SK-N-MC (cell line): ENCODE measurements around the gene AACS.
"Not testable (repeated sequence)": the region's sequence is repeated elsewhere in the genome, so short reads cannot be mapped to it uniquely, and the experiment has no call there.

Experiments
- DNase-seq: peaks from one replicate; pipeline ENCODE4 v3.0.0-alpha.2; 2011; ENCODE audit warnings: low read depth, low spot score
- H3K27ac ChIP-seq: fragments of 200-600 bp; sonication (generic); 2 replicates; pipeline ENCODE4 v1.5.1; 2016; ENCODE audit warnings: mixed run types
- H3K36me3 ChIP-seq: fragments of 200-600 bp; sonication (generic); 2 replicates; pipeline ENCODE4 v1.6.1; 2017; ENCODE audit warnings: antibody characterized with exemption, low read length, mixed read lengths; ENCODE audit not compliant: insufficient read depth
- H3K4me3 ChIP-seq: fragments of 200-600 bp; sonication (generic); 2 replicates; pipeline ENCODE4 v1.5.1; 2016
- H3K9ac ChIP-seq: fragments of 200-600 bp; sonication (generic); 2 replicates; pipeline ENCODE4 v1.8.0; 2017; ENCODE audit warnings: mixed run types, mixed read lengths; ENCODE audit not compliant: insufficient read length
- H3K9me3 ChIP-seq: fragments of 200-600 bp; sonication (generic); 2 replicates; pipeline ENCODE4 v1.6.1; 2017; ENCODE audit warnings: low read depth, mild to moderate bottlenecking, antibody characterized with exemption, low read length, moderate library complexity, mixed read lengths
- EZH2 ChIP-seq: fragments of 200-600 bp; sonication (generic); IDR thresholded peaks from one replicate; pipeline ENCODE4 v1.6.1; 2017; ENCODE audit warnings: antibody characterized with exemption
- FOXP2 ChIP-seq: optimal IDR thresholded peaks from 2 replicates; pipeline ENCODE3; 2011; ENCODE audit warnings: mild to moderate bottlenecking, moderate library complexity; ENCODE audit not compliant: insufficient read depth; ENCODE audit errors: extremely low read length, control extremely low read depth
- POLR2AphosphoS5 ChIP-seq: IDR thresholded peaks from 2 replicates; pipeline ENCODE4 v1.6.1; 2012; ENCODE audit warnings: mild to moderate bottlenecking, low read depth, low read length, borderline replicate concordance

Gene AACS

DNA sequence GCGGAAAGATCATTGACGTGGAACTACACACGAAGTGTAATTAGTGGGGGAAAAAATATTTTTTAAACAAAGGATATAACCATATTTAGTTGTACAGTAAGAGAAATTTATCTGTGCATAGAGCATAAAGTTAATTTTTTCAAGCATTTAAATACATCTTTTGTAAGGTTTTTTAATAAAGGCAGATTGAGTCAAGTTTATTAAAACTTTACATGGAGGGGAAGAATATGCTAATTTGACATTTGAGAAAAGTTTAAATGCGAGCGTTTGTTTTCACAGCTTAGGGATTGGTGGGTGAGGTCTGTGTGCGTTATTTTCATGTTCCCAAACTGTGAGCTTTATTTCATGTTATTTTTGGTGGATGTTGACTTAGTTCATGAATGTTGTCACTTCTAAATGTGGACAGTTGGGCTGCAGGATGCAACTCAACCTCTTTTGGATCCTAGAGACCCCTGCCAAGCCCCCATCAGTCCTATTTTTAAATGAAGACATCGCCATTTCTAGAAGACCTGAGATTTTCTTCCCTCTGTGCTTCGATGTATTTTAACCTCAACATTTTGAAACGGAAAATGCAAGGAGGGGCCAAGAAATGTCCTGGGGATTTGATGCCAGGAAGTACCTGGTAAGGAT lies 39.5 kb upstream of the AACS start:
- peaks cover 17% of the 10 kb centered on the region for H3K36me3 ChIP-seq
- TF ChIP-seq POLR2AphosphoS5 (no peak), FOXP2 (no peak), EZH2 (no peak)
- H3K9me3 ChIP-seq = no peaks in the 10 kb centered on the region
- H3K9ac ChIP-seq = no peak overlapping the region
- H3K27ac ChIP-seq = no peak overlapping the region
- no peak for DNase-seq
- no peak overlapping the region for H3K4me3 ChIP-seq

DNA sequence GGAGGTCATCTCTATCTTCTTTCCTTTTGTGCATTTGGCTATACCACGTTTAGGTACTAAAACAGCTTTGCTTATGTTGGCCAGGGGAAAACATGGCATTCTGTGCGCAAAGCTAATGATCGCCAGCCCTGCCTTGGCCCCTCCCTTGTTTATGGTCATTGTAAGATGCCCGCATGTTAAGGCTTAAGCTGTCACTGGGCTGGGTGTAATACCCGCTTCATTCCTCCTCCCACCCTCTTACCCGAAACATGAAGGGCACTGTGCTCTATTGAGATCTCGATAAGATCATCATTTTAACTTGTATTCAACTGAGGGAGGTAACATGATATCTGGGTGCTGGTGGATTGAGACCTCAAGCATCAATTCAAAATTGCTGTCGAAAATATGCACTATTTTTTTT lies 37.1 kb upstream of the AACS start:
- no peak for DNase-seq
- Histone ChIP-seq H3K36me3 (peaks cover 8% of the 10 kb centered on the region), H3K9ac (no peak overlapping the region), H3K4me3 (no peak overlapping the region), H3K9me3 (no peaks in the 10 kb centered on the region), H3K27ac (no peak overlapping the region)
- TF ChIP-seq EZH2 (no peak), POLR2AphosphoS5 (no peak), FOXP2 (no peak)

DNA sequence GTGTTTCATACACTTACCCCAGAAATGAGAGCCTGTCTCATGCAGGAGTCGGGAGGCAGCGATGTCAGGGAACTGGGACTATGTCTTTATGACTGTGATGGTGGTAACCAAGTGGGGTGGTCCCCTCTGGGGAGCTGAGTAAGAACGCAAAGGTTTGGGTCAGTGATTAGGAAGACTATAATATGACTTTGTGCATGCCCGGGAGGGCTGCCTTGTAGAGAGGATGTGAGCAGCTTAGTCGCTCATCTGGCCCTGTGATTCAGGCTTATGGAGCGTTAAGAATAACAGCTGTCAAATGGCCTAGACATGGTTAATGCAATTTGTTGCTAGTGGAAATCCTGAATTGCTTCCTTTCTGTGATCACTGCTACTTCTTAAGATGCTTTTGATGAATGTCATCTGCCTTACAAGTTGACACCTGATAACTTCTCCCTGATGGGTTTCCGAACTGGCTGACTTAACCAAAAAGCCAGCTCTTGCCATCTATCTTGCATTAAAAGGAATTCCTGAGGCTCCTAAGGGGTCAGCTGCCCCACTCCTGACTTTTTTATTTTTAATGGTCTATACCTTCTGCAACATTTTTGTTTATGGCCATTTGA lies 35.4 kb upstream of the AACS start:
- H3K4me3 ChIP-seq = no peak overlapping the region
- H3K9me3 ChIP-seq = no peaks in the 10 kb centered on the region
- H3K9ac ChIP-seq = no peak overlapping the region
- H3K36me3 ChIP-seq = 0 out of 2 replicates have a peak, but pooled peaks cover 4% of the 10 kb centered on the region
- H3K27ac ChIP-seq = no peak overlapping the region
- DNase-seq = no peak
- TF ChIP-seq EZH2 (no peak), POLR2AphosphoS5 (no peak), FOXP2 (no peak)

DNA sequence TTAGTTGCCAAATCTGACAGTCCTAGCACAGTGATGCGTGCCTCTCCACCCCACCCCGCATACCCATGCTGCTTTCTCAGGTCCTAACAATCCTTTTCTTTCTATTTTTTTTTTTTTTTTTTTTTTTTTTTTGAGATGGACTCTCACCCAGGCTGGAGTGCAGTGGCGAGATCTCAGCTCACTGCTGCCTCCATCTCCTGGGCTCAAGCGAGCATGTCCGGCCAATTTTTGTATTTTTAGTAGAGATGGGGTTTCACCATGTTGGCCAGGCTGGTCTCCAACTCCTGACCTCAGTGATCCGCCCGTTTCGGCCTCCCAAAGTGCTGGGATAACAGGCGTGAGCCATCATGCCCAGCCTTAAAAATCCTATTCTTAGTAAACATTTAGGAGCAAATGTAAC lies 33.8 kb upstream of the AACS start:
- not testable (repeated sequence) for H3K27ac ChIP-seq, H3K36me3 ChIP-seq, H3K4me3 ChIP-seq, H3K9me3 ChIP-seq, H3K9ac ChIP-seq, DNase-seq

DNA sequence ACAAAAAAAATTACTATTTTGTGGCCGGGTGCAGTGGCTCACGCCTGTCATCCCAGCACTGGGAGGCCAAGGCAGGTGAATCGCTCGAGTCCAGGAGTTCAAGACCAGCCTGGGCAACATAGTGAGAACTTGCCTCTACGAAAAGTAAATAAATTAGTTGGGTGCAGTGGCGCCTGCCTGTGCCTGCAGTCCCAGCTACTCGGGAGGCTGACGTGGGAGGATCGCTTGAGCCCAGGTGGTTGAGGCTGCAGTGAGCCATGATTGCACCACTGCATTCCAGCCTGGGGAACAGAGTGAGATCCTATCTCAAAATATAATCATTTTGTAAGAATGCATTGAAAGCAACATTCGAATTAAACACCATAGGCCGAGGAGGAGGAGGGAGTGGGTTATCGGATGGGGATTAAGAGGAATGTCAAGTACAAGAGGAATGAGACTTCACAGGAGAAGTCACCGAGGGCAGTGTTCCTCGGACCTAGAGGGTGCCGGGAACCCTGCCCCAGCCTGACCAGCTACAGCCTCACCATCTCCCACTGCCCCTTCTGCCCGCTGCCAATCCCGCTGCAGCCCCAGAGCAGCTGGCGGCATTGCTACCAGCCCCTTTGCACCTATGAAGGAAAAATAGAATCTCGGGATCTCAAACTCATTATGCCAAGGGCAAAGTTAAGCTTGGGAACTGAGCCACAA lies 32.6 kb upstream of the AACS start:
- TF ChIP-seq FOXP2 (no peak), POLR2AphosphoS5 (no peak), EZH2 (no peak)
- DNase-seq = no peak
- no peaks in the 10 kb centered on the region for H3K9me3 ChIP-seq
- no peak overlapping the region for H3K9ac ChIP-seq
- no peak overlapping the region for H3K4me3 ChIP-seq
- no peak overlapping the region for H3K27ac ChIP-seq
- H3K36me3 ChIP-seq = no peaks in the 10 kb centered on the region

DNA sequence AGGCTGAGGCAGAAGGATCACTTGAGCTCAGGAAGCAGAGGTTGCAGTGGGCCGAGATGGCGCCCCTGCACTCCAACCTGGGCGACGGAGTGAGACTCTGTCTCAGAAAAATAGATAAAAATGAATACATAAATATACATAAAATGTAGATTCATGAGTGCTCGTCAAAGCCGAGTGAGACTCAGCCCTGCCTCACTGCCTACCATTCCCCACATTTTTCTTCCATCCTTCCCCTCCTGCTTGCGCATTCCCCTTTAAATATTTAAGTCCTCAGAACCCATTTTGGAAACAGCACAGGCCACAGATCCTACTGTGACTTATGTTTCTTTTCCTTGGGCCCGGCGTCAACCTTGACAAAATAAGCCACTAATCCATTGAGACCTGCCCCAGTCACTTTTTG lies 31.9 kb upstream of the AACS start:
- TF ChIP-seq FOXP2 (no peak), POLR2AphosphoS5 (no peak), EZH2 (no peak)
- Histone ChIP-seq H3K4me3 (no peak overlapping the region), H3K36me3 (no peaks in the 10 kb centered on the region), H3K27ac (no peak overlapping the region), H3K9me3 (no peaks in the 10 kb centered on the region), H3K9ac (no peak overlapping the region)
- DNase-seq = no peak

DNA sequence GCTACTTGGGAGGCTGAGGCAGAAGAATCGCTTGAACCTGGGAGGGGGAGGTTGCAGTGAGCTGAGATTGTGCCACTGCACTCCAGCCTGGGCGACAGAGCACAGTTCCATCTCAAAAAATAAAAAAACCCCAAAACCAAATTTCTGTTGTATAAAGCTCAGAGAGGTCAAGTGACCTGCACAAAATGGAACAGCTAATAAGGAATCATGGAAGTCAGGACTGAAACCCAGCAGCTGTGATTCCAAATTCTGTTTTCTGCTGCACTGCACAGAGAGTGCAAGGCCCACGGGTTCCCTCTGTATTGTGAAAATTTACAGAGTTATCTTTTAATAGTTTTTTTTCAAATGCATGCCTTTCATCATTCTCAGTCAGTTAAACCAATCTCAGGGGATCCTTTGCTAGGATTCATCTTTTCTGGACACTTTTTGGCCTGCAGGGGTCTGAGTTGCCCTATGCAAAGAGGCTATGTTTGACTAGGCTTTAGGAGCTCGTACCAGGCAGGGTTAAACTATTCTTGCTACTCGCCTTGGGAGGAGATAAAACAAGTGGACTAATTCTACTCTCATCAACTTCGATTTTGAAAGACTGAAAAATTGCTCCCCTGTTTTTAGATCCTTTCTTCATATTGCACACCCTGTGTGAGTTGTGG lies 26.1 kb upstream of the AACS start:
- Histone ChIP-seq H3K27ac (no peak overlapping the region), H3K9me3 (no peaks in the 10 kb centered on the region), H3K4me3 (no peak overlapping the region), H3K36me3 (no peaks in the 10 kb centered on the region), H3K9ac (no peak overlapping the region)
- TF ChIP-seq EZH2 (no peak), FOXP2 (no peak), POLR2AphosphoS5 (no peak)
- no peak for DNase-seq

DNA sequence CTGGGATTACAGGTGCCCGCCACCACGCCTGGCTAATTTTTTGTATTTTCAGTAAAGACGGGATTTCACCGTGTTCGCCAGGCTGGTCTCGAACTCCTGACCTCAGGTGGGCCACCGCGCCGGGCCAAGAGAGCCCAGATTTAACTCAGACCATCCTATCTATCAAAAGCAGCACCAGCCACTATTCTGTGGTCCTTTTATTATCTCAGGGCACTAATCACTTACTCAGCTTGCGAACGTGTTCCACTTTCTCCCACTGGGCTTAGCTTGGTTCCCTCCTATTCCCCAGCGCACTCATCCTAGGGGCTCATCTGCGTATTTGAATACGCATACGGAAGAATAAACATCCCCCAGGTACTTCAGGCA lies 16.2 kb upstream of the AACS start:
- Histone ChIP-seq H3K36me3 (no peaks in the 10 kb centered on the region), H3K9me3 (no peaks in the 10 kb centered on the region), H3K9ac (no peak overlapping the region), H3K4me3 (no peak overlapping the region), H3K27ac (no peak overlapping the region)
- DNase-seq = no peak
- TF ChIP-seq EZH2 (no peak), FOXP2 (no peak), POLR2AphosphoS5 (no peak)

DNA sequence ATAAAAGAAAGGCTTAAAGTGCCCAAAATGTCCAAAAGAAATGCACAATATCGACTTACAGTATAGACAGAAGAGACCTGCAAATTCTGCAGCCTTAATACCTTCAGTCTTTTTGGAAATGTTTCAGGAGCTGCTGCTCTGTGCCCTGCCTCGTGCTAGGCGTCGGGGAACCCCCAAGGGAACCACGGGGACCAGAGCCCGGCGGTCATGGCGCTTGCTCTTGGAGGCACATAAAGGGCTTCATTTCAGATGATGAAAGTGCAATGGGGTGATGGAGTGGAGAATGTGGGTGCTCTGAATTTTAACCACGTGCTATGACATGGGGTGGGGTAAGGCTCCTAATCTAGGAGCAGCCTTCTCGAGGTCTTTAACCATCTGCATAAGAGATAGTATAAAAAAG lies 14.8 kb upstream of the AACS start:
- DNase-seq = no peak
- H3K4me3 ChIP-seq = no peak overlapping the region
- no peak overlapping the region for H3K9ac ChIP-seq
- no peak overlapping the region for H3K27ac ChIP-seq
- H3K36me3 ChIP-seq = no peaks in the 10 kb centered on the region
- no peak for TF ChIP-seq EZH2
- TF ChIP-seq POLR2AphosphoS5 = no peak
- no peak for TF ChIP-seq FOXP2
- no peaks in the 10 kb centered on the region for H3K9me3 ChIP-seq
